Forelimb muscle (tissue), 1 donor: Measurements from ENCODE around the gene SCP2. TPM values are rescaled to one million over a fixed set of nuclear protein-coding genes. Genes with fewer than 3 reads are reported as not detected.

Experiments
- DNase-seq: peaks from one replicate; pipeline ENCODE4 v3.0.0-alpha.2; 2013; ENCODE audit warnings: low read depth
- polyA plus RNA-seq: library from polyadenylated mRNA; unstranded; fragments of 120-200 nt; gene quantifications from one replicate; pipeline ENCODE4 v1.2.1, GENCODE V29; 2013; ENCODE audit not compliant: insufficient read length

Gene SCP2
- polyA plus RNA-seq = 80.1 TPM

- DNase-seq = no peak
These were observed at the start of gene SCP2 for GRCh38 chr1:52927212-52928014. Gene SCP2 (plus strand): TSS chr1:52927276. CDS start chr1:52927397, 121 bp downstream.

GRCh38 chr1:52877554-52877953 is 49.5 kb upstream of the SCP2 start:
- DNase-seq = no peak

GRCh38 chr1:52880206-52880605 is 46.9 kb upstream of the SCP2 start:
- DNase-seq = no peak

GRCh38 chr1:52887483-52887882 is 39.6 kb upstream of the SCP2 start:
- no peak for DNase-seq

GRCh38 chr1:52892424-52893215 is 34.5 kb upstream of the SCP2 start:
- no peak for DNase-seq

GRCh38 chr1:52899445-52899894 is 27.6 kb upstream of the SCP2 start:
- no peak for DNase-seq

GRCh38 chr1:52900402-52900801 is 26.7 kb upstream of the SCP2 start:
- no peak for DNase-seq

- no peak for DNase-seq
These were observed 25.7 kb upstream of the SCP2 start for GRCh38 chr1:52901384-52901783.

- no peak for DNase-seq
These were observed 22.7 kb upstream of the SCP2 start for GRCh38 chr1:52904208-52904926.

- no peak for DNase-seq
These were observed 22.0 kb upstream of the SCP2 start for GRCh38 chr1:52904927-52905698.

GRCh38 chr1:52906135-52906603 is 20.9 kb upstream of the SCP2 start:
- DNase-seq = no peak

- no peak for DNase-seq
These were observed 19.8 kb upstream of the SCP2 start for GRCh38 chr1:52907068-52907811.

- no peak for DNase-seq
These were observed 19.3 kb upstream of the SCP2 start for GRCh38 chr1:52907812-52908153.

GRCh38 chr1:52911541-52911940 is 15.5 kb upstream of the SCP2 start:
- DNase-seq = no peak

GRCh38 chr1:52913014-52913413 is 14.1 kb upstream of the SCP2 start:
- no peak for DNase-seq

- no peak for DNase-seq
These were observed 13.5 kb upstream of the SCP2 start for GRCh38 chr1:52913537-52913936.

- no peak for DNase-seq
These were observed 12.6 kb upstream of the SCP2 start for GRCh38 chr1:52914463-52914862.

GRCh38 chr1:52915211-52915854 is 11.7 kb upstream of the SCP2 start:
- no peak for DNase-seq

GRCh38 chr1:52915855-52916220 is 11.2 kb upstream of the SCP2 start:
- no peak for DNase-seq
